ELF-1 (cell line): ENCODE data around the gene CAMK1.
"Not testable (repeated sequence)": the region's sequence is repeated elsewhere in the genome, so short reads cannot be mapped to it uniquely, and the experiment has no call there.

ENCODE experiments used
- DNase-seq: peaks from one replicate; pipeline ENCODE4 v3.0.0-alpha.2; 2016; ENCODE audit warnings: low read depth, low spot score

The CAMK1 gene

DNA sequence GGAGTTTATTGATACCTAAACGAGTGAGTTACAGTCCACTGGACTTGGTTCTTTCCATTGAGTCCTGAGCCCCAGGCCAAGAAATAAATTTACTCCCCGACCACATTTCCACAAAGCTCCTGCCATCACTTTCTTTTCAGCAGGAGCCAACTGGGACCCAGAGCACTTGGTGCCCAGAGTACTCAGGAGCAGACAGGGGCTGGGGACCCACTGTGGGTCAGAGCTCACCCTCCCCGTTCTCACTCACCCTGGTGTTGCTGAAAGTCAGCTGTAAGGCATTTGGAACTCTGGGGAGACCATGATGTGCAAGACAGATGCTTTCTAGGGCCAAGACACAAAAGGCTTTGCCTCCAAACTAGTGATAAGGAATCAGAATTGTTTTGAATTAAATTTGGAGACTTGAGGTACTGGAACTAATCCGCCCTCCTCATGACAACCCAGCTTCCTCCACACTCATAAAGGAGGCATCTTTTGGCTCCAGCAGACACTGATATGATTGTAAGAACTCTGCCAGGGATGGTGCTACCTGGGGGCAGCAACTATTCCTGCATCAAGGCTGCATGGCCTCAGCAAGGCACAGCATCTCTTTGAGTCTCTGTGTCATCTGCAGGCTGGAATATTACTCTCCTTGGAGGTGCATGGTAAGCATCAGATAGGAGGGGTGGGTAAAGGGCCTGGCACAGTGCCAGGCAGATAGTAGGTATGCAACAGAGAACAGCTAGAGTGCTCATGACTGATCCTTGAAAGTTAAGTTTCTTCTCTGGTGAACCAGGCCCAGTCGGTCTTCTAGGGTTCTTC is 7.3 kb upstream of the CAMK1 start:
- DNase-seq, result no peak

DNA sequence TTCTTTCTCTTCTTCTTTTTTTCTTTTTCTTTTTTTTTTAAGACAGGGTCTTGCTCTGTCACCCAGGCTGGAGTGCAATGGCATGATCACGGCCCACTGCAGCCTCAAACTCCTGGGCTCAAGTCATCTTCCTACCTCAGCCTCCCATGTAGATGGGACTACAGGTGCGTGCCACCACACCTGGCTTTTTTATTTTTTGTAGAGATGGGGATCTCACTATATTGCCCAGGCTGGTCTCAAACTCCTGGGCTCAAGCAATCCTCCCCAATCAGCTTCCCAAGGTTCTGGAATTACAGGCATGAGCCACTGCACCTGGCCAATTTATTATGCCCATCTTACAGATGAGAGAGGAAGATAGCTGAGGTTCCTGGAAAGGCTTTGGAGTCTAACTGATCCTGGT is 1.3 kb upstream of the CAMK1 start:
- not testable (repeated sequence) for DNase-seq

DNA sequence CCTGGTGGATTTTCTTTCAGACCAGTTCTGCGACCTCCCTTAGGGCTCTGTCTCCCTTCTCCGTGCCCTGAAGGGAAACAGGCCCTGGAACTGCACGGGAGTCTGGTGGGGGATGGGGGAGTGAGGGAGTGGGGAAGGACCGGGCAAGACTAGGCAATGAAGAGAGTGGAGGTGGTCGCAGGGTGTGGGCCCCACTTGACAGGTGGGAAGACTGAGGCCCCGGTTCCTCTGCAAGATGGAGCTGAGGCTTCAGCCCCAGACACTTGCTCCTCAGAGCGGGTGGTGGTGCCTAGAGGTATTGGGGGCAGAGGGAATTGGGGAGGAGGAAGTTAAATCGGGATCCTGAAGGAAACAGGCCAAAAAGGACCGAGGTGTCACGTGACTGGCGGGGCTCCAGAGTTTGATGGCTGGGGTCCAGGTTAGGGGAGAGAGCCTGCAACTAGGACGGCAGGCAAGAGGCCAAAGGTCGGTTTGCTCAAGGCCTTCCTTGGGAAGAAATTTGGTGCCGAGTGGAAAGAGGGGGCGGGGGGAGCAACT is 597 bp upstream of the CAMK1 start:
- no peak for DNase-seq

DNA sequence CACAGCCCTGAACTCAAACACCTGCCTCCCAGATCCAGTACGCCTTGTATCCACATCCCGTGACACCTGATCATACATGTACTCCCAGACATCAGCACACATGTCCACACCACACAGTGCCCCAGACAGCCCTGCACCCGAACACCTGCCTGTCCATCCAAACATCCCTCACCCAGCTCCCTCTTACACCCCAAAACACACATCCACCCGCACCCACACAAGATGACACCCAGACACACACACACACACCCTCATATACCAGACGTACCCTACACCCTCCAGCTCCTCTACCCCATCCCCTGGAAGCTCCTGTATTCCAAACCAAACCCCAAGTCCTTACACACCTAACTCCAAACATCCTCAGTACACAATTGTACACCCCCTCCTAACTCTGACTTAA is 735 bp downstream of the CAMK1 start:
- DNase-seq, result no peak

DNA sequence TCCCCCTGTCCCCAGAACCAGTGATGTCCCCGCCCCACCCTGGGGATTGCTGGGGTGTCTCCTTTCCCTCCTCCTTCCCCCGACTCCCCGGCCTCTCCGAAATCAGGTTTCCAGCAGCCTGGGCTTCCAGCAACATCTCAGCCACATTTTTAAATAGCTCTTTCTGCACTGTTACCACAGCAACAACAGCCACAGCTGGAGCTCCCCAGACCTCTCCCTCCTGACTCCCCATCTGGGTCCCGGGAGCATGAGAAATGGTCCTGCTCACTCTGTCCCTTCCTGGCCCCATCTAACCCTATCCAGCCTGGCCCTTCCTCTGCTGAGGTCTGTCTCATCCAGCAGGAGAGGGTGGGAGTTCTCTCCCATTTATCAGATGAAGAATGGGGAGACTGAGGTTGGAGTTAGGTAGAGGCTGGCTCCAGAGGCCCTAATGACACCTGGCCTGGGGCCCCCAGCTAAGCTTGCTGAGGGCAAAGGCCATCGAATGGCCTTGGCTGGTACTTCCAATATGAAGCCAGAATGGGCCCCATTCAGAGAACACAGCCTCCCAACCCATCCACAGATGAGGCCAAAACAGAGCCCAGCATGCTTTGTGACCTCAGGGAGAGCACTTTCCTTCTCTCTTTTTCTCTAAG is 1.5 kb downstream of the CAMK1 start:
- no peak for DNase-seq

DNA sequence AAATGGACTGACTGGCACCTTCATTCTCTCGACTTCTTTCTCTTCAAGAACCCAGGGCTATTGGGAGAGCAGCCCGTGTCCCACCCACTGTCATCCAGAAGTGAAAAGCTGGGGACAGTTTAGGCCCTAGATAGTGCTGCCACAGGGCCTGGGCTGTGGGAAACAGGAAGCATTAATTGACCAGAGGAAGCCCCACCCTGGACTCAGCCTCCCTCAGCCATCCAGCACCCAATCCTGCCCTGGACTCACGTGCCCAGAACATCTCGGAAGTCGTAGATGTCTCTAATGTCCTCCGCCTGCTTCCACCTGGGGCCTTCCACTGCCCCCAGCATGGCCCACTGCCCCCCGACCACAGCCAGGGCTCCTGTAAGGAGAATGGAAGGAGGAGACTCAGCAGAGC is 2.3 kb downstream of the CAMK1 start:
- no peak for DNase-seq

DNA sequence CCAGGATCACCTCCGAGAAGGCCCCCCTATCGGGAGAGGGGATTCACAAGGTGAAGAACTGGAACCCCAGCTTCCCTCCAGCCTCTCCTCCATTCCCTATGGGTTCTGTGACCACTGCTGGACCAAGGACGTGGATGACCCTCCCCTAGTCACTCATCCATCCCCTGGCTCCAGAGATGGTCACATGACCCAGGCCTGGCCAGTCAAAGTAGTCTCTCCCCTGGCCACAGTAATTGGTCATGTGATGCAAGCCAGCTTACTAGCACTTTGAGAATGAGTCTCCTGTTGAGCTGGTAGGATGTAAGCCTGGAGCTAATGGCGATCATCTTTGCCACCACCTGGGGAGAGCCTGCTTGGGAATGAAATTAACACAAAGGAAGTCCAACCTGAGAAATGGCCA is 3.9 kb downstream of the CAMK1 start:
- DNase-seq, result peak; percentile 52

DNA sequence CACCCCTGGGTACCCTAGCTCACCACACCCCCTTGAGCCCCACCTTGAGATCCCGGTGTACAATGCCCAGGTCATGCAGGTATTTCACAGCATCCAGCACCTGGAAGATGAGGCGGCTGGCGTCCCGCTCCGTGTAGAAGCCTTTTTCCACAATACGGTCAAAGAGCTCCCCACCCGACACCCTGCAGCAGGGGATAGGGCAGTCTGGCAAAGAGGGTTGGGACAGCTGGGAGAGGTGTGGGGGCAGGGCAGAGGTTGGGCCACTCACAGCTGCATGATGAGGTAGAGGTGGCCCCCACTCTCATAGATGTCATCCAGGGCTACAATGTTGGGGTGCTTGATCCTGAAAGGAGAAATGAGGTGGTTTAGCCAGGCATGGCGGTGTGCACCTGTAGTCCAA is 6.9 kb downstream of the CAMK1 start:
- no peak for DNase-seq

DNA sequence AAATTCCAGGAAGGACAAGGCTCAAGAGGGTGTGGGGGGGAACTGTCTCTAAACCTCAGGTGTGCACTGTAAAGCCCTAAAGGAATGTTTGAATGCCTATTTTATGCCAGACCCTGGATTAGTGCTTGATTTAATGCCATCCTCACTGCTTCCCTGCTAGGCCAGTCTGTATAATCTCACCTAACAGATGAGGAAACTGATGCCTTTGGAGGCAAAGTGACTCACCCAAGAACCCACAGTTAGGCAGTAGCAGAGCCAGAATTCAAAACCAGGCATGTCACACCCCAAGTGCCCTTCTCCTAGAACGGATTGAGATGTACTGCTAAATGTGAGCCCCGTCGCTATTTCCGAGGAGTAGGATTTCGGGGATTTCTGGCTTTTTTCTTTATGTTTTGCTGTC is 7.8 kb downstream of the CAMK1 start:
- DNase-seq, result no peak

DNA sequence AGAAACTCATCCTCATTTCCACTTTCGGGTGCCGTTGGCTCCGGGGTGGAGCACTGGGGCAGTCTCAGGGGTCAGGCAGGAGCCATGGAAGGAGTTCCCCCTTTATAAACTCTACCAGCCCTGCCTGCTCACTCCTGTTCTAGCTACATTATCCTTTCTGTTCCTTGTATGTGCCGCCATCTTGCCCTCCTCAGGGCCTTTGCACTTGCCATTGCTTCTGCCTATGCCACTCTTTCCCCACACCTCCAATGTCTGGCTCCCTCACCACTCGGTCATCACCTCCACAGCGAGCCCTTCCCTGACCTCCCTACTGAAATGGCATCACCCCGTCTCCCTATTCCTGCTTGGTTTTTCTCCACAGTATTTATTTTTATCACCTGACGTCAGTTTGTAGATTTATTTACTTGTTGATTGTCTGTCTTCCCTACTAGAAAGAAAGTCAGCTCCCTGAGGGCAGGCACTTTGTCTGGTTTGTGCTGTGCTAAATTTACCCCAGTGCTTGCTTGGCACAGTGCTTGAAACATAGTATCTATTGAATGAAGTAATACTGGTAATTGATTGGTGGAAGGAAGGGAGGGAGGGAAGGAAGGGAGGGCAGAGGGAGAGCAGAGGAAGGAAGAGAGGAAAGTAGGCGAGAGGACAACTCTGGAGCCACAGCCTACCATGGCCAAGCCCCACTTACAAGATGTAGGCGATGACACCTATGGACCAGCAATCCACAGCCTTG is 8.8 kb downstream of the CAMK1 start:
- DNase-seq, result no peak

DNA sequence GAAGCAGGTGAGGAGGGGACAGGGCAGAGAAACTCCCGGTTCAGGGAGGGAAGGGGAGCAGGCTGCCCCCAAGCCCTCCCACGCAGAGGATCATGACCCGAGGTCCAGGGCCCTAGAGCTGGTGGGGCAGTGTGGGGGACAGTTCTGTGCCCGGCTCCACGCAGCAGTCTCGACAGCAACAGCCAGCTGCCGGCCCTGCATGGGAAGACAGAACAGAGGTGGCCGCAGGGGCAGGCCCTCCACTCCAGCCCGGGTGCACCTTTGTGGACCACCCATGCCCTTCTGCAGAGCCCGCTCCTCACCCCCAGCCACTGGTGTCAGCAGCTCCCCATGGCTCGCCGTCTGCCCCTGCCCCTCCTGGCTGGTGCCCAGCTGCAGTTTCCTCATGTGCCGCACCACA is 12.3 kb downstream of the CAMK1 start:
- no peak for DNase-seq

DNA sequence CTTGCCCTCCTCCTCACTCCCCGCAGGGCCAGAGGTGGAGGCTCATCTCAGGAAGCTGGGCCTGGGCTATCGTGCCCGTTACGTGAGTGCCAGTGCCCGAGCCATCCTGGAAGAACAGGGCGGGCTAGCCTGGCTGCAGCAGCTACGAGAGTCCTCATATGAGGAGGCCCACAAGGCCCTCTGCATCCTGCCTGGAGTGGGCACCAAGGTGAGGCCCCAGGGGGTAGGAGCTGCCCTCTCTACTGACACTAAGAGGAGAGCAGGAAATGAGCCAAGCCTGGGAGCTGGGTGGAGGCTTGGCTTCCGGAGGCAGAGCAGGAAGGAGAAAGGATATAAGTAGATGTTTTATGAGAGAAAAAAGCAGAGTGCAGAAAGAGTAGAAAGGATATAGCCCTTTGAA is 15.1 kb downstream of the CAMK1 start:
- DNase-seq, result no peak

DNA sequence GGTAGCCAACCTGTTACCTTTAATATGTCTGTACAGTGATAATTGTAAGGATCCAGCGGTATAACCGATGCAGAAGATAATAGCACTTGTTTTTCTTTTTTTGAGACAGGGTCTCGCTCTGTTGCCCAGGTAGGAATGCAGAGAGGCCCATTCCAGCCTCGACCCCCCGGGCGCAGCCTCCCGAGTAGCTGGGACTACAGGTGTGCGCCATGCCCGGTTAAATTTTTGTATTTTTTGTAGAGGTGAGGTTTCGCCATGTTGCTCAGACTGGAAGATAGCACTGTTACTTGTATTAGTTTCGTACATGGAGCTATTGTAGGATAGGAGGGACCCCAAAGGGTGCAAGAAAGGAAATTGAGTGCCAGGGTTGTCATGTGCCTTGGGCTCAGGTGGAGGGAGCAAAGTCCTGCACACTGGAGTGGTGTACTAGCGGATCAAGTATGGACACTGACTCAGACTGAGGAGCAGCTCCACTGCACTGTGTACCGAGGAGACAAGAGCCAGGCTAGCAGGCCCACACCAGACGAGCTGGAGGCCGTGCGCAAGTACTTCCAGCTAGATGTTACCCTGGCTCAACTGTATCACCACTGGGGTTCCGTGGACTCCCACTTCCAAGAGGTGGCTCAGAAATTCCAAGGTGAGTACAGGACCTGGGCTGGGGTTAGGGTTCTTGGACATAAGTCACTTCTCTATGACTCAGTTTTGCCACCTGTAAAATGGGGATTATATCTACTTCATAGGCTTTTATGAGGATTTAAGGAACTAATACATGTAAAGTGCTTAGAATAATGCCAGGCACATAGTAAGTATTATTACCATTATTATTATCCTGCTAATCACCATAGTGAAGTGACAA is 19.0 kb downstream of the CAMK1 start:
- DNase-seq, result no peak

DNA sequence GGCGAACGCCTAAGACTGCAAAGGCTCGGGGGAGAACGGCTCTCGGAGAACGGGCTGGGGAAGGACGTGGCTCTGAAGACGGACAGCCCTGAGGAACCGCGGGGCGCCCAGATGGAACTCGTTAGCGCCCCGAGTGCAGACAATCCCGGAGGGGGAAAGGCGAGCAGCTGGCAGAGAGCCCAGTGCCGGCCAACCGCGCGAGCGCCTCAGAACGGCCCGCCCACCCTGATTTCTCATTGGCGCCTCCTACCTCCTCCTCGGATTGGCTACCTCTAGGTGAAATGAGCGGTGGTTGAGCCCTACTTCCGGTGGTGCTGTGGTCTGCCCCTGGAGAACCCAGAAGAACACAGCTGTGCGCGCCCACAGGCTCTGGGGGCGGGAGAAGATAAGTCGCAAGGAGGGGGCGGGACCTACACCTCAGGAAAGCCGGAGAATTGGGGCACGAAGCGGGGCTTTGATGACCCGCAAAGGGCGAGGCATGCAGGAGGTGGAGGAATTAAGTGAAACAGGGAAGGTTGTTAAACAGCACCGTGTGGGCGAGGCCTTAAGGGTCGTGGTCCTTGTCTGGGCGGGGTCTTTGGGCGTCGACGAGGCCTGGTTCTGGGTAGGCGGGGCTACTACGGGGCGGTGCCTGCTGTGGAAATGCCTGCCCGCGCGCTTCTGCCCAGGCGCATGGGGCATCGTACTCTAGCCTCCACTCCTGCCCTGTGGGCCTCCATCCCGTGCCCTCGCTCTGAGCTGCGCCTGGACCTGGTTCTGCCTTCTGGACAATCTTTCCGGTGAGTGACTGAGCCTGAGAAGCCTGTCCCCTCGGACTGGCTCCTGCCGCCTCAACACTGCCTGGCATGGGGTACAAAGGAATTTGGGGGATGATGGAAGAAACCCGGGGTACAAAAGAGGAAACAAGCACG is 19.8 kb downstream of the CAMK1 start, which contains the start of gene OGG1:
Gene OGG1, plus strand, starts transcription at position 308 of the 911 bp plus-strand sequence. Its CDS starts 335 bp downstream, at position 643.
- DNase-seq, result peak; percentile 99

DNA sequence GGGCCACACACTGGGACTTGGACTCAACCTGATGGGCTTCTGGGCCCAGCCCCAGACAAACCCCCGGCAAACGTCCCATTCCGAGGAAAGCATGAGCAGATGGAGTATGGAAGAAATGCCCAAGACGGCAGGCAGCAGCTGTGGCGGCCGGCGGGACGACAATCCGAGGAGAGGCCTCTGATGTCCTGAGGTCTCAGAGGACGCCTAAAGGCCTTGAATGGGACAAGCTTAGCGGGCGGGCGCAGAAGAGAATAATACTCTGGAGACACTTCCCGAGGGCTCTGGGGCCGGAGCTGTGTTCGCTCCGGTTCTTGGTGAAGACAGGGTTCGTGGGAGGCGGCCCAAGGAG is 20.5 kb downstream of the CAMK1 start:
- no peak for DNase-seq

DNA sequence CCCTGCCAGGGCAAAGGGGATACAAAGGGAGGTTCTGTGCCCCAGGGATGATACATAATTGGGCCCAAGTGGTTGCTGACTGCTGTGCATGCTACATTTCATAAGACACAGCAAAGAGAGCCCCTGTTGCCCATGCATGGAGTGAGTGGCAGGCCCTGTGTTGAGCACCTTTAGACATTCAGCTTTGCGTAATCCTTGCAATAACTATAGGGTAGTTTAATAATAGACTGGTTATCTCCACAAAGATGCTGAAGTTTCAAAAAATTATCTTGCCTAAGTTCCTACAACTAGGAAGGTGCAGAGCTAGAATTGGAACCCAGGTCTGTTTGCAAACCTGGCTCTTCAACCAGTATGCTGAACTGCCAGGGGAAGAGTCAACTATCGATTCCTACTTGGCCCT is 21.7 kb downstream of the CAMK1 start:
- no peak for DNase-seq

DNA sequence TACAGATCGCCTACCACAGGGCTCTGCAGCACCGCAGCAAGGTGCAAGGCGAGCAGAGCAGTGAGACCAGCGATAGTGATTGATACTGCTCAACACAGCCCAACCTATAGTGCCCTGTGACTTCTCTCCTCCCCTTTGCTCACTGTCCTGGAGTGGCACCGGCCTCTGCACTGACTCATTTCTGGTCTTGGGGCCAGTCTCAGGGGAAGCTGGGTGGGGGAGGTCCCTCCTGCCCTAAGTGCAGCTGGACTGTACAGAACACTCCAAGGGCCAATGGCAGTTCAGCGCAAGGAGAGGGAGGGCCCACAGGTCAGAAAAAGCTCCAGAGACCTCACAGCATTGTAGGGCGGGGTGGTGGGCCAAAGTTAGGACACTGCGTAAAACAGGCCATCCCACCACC is 22.5 kb downstream of the CAMK1 start:
- no peak for DNase-seq

DNA sequence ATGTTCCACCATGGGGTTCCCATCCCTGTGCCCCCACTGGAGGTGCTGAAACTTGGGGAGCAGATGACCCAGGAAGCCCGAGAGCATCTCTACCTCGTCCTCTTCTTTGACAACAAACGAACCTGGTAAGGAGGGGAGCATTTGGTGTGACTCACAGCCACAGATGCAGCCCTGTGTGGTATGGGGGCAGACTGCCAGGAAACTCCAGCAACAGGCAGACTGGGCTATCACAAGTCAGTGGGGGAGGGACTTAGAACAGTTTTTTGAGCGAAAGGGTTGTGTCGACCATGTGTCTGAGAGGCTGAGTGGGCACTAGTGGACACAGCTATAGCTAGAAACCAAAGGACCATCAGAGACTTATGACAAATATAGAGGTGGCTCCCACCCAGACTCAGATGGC is 23.4 kb downstream of the CAMK1 start:
- DNase-seq, result no peak

DNA sequence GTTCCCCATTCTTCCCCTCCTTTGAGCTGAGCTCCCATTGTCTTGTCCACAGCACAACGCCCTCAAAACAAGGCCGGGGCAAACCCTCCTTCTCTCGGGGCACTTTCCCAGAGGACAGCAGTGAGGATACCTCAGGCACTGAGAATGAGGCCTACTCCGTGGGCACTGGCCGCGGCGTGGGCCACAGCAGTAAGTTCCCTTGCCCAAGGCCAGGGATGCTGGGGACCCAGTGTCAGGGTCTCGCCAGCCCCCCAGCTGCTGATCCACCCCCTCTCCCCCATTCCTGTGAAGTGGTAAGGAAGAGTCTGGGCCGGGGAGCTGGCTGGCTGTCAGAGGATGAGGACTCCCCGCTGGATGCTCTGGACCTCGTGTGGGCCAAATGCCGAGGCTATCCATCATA is 24.2 kb downstream of the CAMK1 start:
- DNase-seq, result no peak

DNA sequence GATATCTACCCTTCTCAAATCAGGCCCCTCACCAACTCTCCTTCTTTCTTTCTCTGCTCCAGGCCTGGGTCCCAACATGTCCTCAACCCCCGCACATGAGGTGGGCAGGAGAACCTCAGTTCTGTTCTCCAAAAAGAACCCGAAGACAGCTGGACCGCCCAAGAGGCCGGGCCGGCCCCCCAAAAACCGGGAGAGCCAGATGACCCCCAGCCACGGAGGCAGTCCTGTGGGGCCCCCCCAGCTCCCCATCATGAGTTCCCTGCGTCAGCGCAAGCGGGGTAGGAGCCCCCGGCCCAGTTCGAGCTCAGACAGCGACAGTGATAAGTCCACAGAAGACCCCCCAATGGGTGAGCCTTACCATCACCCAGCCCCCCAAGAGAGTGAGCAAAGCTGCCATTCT is 25.6 kb downstream of the CAMK1 start:
- DNase-seq, result no peak

DNA sequence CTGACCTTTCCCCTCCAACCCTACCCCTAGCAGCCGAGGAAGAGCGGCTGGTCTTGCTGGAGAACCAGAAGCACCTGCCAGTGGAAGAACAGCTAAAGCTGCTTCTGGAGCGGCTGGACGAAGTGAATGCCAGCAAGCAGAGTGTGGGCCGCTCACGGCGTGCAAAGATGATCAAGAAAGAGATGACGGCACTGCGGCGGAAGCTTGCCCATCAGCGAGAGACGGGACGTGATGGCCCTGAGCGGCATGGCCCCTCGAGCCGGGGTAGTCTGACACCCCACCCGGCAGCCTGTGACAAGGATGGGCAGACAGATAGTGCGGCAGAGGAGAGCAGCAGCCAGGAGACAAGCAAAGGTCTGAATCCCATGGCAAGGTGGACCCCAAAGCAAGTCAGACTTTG is 26.2 kb downstream of the CAMK1 start:
- no peak for DNase-seq
